22Rv1 (cell line): ENCODE results near the gene CLINT1.

Experiments used
- H3K27ac ChIP-seq: fragments of 450-650 bp; 2 replicates; pipeline ENCODE4 v1.5.1; 2017
- CTCF ChIP-seq: fragments of 450-650 bp; IDR thresholded peaks from 2 replicates; pipeline ENCODE4 v1.5.1; 2017; ENCODE audit warnings: mild to moderate bottlenecking
- ZFX ChIP-seq: fragments of 450-650 bp; IDR thresholded peaks from 2 replicates; pipeline ENCODE4 v1.6.1; 2017; ENCODE audit warnings: antibody characterized with exemption, borderline replicate concordance

The CLINT1 gene

DNA sequence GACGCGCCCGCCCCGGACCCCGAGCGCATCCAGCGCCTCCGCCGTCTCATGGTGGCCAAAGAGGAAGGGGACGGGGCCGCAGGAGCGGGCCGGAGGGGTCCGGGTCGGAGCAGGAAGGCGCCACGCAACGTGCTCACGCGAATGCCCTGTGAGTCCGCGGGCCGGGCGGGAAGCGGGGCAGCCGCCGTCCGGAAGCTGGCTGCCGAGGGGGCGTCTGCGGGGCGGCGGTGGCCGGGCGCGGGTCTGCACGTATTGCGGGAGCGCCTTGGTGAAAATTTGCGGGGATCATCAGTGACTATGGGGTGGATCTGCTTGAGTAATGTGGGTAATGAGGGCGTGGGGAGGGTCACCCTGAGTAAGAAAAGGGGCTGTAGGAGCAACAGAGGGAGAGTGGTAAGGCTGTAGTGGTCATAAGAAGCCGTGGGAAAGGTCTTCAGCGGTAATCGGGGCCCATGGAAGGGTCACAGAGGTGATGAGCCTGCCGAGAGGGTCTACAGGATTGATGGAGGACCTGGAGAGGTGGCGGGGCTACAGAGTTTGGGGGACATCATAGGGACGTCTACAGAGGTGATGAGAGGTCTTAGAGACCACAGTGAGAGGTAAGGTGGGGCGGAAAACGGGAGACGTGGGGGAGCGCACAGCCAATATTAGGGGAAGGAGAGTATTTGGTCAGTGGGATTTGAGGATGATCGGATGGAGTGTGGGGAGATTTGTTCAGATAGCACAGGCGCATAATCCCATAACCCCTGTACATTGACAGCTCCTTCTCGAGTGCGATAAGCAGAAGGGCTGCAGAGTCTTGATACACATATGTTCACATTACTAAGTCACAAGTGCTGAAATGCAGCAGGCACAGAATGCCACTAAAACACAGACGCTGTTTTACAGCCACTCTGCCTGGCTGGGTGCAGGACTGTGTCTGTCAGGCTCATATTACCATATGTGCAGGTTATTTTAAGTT lies 114.6 kb downstream of the CLINT1 start:
- no peak for TF ChIP-seq ZFX
- no peak for TF ChIP-seq CTCF
- peak overlapping the region; percentile 34; the same call in 1 of the 2 replicates for H3K27ac ChIP-seq

DNA sequence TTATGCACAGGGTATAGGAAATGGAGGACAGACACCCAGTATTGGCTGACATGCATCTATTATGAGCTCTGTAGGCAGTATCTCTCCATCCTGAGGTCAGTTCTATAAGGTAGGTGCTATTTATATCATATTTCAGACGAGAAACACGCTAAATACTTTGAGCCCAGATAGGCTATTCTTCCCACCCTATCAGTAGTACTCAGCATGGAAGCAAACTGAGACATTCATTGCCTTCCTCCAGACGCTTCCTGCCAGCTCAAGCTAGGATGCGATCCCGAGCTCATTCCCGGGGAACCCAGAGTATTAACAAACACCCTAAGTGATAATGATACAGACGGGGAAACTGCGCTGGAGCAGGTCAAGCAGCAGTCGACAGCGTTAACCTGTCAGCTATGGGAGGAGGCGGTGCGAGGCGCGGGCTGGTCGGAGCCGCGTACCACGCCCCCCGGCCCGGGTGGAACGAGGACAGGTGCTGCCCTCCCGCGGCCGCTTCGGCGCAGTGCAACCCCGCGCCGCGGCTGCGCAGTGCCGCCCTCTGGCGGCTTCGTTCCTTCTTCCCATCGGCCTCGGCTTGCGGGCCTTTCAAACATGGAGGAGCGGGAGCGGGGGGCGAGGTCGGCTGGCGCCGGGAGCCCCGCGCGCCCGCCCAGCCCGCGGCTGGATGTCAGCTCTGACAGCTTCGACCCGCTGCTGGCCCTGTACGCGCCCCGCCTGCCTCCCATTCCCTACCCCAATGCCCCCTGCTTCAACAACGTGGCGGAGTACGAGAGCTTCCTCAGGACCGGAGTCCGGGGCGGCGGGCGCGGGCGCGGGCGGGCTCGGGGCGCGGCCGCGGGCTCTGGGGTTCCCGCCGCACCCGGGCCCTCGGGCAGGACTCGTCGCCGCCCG lies 115.5 kb downstream of the CLINT1 start, which contains the start of gene LSM11:
Gene LSM11 (plus strand): TSS at position 550 of the 888 bp plus-strand sequence. CDS start 39 bp downstream, at position 589.
- H3K27ac ChIP-seq = peak within 1 kb of the TSS; percentile 34; the same call in 1 of the 2 replicates
- TF ChIP-seq ZFX (no peak), CTCF (peak; percentile 99)

DNA sequence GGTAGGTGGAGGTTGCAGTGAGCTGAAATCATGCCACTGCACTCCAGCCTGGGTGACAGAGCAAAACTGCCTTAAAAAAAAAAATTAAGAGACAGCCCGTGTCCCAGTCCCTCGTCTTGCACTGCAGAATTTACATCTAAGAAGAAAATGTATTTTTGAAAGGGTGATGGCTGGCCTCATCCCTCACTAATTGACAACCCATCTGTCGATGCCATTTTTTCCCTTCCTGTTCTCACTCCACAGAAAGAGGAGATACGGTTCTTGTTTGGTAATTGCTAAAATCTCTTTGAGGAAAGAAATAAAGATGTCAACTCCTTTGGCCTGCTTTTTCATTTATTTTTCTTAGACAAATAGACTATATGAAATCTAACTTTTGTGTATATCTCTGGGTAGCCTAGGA lies 117.8 kb downstream of the CLINT1 start:
- TF ChIP-seq ZFX = no peak
- TF ChIP-seq CTCF = no peak
- H3K27ac ChIP-seq = no peak overlapping the region

GRCh38 chr5:157740229-157740610 lies 118.7 kb downstream of the CLINT1 start:
- H3K27ac ChIP-seq = no peak overlapping the region
- no peak for TF ChIP-seq ZFX
- TF ChIP-seq CTCF = peak; percentile 80

- H3K27ac ChIP-seq = no peak overlapping the region
- no peak for TF ChIP-seq ZFX
- TF ChIP-seq CTCF = no peak
These were observed 119.3 kb downstream of the CLINT1 start for GRCh38 chr5:157739388-157740228.

GRCh38 chr5:157735991-157736390 lies 123.0 kb downstream of the CLINT1 start:
- no peak overlapping the region for H3K27ac ChIP-seq
- TF ChIP-seq ZFX = no peak
- no peak for TF ChIP-seq CTCF
